DMS79 treated with DMSO at 0.1 percent for 48 hours (cell line): Measurements from ENCODE around the gene SLCO3A1.
"Not testable (repeated sequence)": the region's sequence is repeated elsewhere in the genome, so short reads cannot be mapped to it uniquely, and the experiment has no call there.

Experiments
- DNase-seq: peaks from one replicate; lab custom pipeline; 2025; lab: John Stamatoyannopoulos, UW

The SLCO3A1 gene

DNA sequence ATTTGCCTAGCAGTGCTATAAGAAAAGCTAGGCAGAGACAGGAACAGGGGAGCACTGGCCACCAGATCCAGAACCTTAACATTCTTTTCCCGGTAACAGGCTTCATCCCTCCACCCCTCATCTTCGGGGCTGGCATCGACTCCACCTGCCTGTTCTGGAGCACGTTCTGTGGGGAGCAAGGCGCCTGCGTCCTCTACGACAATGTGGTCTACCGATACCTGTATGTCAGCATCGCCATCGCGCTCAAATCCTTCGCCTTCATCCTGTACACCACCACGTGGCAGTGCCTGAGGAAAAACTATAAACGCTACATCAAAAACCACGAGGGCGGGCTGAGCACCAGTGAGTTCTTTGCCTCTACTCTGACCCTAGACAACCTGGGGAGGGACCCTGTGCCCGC lies 309.1 kb downstream of the SLCO3A1 start:
- DNase-seq, result no peak

DNA sequence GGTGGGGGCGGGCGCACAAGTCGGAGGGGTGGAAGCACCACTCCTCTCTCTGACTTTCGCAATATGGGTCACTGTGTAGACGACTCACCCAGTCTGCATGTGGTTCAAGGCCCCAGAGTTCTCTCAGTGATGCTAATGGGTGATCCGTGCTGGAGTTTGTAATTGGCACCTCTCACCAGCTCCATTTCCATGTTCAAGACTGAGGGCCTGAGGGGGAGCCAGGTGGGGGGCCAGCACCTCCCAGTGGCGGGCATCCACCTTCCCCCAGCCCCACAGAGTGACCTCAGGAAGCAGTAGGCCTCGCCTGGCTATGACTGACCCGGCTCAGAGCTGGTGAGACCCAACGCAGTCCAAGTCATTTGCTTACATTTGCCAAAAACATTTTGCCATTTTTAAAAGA lies 310.1 kb downstream of the SLCO3A1 start:
- DNase-seq, result no peak

DNA sequence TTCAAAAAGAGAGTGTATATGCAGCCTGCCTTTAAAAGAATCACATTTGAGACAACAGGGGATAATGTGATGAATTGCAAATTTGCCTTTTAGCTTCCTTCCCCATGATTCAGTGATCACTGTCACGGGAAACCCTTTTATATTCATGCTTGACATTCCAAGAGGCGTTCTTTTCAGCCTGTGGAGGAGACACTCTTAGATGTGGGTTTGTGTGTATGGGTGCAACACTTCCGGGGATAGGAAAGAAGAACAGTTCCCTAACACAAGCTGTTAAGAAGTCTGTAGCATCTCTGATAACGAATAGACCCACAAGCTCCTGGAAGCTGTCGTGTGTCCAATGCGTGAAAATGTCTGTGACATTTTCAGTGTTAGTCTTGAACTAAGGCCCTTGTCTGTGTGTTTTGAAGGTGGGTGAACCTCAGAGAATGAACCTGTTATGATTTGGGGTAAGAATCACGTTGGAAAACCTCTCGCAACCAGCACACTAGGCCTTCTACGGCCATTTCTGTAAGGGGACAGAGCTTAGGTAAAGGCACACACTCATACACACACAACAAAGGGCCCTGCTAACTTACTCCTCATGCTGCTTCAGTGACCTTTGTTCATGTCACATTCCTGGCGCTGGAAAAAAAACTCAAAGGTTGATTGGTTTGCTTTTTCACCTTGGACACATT lies 311.0 kb downstream of the SLCO3A1 start:
- DNase-seq, result no peak

- DNase-seq, result no peak
Observed at GRCh38 chr15:92165001-92165346, 311.5 kb downstream of the SLCO3A1 start.

DNA sequence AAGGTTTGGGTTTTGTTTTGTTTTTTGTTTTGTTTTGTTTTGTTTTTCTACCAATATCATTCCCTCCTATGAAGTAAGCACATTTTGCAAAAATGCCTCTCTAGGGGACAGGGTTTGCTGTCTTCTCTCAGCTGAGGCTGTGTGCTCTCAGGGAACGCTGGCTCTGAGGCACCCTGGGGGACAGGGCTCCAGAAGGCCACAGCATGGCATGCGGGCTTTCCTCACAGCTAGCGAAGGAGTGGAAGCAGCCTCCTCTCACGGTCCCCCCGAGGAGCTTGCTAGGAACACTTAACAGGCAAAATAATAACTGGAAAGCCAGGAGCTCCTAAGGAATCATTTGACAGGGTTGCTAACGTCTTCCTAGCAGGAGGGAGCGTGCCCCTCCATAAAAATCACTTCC lies 312.5 kb downstream of the SLCO3A1 start:
- DNase-seq, result no peak

DNA sequence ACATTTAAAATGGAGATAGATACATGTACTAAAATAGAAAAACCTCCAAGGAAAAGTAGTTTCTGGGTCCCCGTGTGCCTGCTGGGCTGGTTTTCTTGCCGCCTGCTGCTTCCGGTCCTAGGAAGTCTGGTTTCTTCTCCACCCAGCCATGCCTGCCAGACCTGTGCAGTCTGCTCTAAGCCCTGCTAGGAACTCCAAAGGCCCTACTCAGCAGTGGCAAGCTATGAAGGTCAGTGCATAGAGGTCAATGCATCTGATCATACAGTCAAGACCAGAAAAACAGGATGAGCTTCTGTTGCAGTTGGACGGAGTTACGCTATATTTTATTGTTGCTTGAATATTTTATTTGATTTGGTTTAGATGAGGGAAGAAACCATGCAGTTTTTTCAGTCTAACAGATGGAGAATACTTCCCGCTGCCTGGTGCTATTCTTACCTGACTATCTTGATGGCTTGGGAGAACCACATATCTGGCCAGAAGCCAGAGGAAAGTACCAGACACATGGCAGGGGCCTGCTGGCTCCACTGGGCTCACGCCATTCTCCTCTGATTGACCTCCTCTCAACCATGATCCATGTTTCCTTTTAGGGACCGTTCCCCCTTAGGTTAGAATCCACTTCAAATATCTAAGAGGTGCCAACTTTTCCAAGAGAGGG lies 313.4 kb downstream of the SLCO3A1 start:
- DNase-seq, result peak; percentile 54

DNA sequence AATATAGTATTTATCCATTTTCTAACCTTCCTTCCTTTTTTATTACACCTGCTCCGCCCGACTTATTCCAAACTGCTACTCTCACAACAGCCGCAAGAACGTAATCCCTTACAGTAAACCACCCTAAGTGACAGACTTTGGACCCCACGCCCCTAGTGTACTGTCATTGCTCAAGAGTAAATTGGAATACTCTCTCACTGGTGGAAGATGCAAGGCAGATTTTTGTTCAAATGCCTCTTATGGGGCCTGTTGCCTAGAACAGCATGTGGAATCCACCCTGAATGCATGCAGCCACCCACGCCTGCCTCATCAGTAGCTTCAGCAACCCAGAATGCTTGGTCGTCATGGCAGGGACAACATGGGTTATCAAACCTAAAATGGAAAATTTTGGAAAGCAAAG lies 313.9 kb downstream of the SLCO3A1 start:
- DNase-seq, result no peak

DNA sequence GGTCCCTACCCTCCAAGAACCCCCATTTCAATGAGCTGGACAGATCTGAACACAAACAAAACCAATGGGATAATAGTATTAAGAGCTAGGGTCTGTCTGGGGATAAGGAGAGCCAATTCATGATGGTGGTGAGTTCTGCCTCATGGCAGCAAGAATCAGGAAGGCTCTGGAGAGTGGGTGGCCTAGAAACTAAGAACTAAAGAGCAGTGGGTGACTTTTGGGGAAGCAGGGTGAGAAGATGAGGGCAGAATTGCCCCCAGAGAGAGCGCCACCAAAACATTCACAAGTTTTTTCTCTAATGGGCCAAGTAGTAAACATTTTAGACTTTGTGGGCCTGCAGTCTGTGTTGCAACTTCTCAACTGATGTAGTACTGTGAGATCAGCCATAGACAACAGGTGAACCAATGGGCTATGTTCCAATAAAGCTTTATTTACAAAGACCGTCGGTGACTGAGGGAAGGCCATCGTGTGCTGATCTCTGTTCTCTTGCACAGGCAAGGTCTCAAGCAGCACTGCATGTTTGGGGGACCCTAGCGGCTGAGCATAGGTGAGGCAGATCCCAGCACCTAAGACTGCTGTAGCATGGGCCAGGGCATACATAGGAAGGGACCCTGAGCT lies 314.7 kb downstream of the SLCO3A1 start:
- DNase-seq, result no peak

- DNase-seq, result no peak
Observed at GRCh38 chr15:92170897-92171296, 317.4 kb downstream of the SLCO3A1 start.

- DNase-seq, result no peak
Observed at GRCh38 chr15:92178911-92179310, 325.4 kb downstream of the SLCO3A1 start.

DNA sequence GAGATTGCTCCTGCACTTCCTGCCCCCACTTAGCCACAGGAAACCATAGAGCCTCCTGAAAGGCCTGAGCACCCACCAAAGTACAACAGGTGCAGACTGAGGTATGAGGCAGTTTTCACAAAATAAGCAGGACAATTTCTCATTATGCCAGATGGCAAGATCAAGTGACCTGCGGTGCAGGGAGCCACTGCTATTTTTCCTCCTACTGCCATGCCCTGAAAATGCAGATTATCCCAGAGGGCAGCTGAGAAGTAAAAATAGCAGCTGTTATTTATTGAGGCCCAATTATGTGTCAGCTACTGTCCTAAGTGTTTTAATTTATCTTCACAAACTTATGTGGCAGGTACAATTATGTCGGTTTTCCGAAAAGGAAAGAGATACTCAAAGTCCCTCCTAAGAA lies 330.6 kb downstream of the SLCO3A1 start:
- DNase-seq, result no peak

DNA sequence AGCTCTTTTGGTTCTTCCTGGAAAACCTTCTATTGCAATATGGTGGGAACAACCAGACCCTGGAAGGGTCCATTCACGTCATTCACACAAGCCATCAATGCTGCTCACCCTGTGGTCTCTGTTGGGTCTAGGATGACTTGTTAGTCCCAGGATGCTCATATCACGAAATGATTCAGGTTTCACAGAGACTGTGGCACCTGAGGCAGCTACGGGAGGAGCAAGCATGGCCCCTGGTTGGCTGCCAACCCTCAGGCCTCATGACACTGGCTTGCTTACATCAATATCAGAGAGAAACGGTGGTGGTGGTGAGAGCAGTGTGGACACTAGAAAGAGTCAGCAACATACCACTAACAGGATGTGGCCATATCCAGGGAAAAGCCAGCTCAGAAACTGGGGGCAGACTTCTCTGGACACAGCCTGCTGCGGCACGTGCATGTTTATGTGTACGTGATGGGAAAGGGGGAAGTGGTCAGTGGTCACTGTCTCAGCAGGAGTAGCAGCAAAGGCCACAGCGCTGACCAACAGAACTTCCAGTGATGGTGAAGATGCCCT lies 331.2 kb downstream of the SLCO3A1 start:
- no peak for DNase-seq

DNA sequence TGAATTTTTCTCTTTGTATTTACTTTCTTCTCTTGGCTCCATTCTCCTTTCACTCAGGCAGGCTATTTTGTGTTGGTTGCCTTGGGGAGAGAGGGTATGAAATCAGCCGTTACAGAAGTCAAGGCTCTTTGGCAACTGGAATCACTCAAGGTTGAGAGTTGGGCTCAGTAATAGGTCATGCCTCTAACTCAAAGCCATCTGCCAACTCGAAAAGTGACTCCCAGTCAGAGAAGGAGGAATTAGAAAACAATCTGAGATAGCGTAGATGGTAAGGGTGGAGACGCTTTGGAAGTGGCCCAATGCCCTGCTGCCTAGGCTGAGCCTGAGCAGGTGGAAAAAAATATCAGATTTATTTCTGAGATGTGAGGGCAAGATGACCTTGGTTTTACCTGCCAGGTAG lies 334.5 kb downstream of the SLCO3A1 start:
- DNase-seq, result peak; percentile 70

DNA sequence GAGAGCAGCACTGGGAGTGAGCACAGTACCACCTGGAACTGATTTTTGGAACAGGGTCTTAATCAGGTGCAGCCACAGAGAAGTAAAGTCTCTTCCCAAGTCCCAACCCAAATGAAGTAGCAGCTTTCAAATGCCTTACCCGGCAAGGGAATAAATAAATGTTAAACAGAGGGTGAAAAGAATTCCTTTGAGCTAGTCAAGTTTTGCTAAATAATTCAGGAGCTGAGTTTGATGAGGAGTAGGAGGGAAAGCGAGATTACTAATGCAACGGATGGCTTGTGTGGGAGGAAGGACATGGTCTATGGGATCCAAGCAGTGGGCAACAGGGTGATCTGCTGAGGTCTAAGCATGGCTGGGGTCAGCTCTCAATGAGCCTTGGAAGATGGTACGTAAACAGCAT lies 335.7 kb downstream of the SLCO3A1 start:
- DNase-seq, result no peak

GRCh38 chr15:92195241-92195640 lies 341.7 kb downstream of the SLCO3A1 start:
- no peak for DNase-seq

GRCh38 chr15:92196342-92196741 lies 342.8 kb downstream of the SLCO3A1 start:
- DNase-seq, result no peak

- DNase-seq, result no peak
Observed at GRCh38 chr15:92197746-92198145, 344.2 kb downstream of the SLCO3A1 start.

DNA sequence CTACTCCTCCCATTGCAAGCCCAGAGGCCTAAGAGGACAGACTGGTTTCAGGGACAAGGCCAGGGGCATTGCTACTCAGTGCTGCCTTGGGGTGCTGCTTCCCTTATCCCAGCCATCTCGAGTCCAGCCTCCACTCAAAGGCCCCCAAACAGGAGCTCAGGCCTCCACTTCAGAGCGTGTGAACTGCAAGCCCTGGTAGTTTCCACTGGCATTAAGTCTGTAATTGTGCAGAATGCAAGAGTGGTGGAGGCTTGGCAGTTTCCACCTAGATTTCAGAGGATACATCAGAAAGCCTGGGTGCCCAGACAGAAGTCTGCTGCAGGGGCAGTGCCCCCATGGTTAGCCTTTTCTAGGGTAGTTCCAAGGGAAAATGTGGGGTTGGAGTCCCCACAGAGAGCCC lies 347.4 kb downstream of the SLCO3A1 start:
- DNase-seq, result no peak

DNA sequence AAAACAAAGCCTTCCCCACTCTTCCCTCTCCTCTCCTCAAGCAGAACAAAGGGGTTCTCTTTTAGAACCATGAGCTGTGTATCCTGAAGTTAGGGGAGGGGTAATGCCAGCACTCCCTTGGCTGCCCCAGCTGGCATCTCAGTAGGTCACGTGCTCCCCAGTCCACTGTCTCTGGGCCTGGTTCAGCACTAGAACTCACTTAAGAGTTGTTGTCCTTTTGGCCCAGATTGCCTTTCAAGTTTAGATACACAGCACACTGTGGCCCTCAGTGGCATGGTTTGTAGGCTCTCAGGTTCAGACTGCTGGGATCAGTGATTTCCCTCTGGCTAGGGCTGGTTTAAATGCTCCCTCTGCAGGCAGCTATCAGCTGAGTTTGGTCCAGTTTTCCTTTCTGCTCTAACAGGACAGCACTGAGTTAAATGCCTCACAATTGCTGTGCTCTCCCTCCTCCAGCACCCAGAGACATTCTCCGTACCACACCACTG lies 351.8 kb downstream of the SLCO3A1 start:
- no peak for DNase-seq

DNA sequence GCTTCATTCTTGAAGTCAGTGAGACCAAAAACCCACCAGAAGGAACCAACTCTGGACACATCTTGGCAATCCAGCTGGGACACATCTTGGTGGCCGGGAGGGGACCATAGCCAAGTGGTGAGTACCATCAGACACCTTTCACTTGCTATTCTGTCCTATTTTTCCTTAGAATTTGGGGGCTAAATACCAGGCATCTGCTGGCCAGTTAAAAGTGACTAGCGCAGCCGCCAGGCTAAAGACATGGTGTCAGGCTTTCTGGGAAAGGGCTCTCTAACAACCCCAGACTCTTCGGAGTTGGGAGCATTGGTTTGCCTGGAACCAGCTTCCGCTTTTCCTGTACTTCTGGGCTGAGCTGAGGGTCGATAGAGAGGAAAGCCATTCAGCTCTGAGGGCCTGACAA lies 354.1 kb downstream of the SLCO3A1 start:
- DNase-seq, result not testable (repeated sequence)
